Panc1 (cell line): Measurements from ENCODE around the gene SNRPA1. TPM values are rescaled to one million over a fixed set of nuclear protein-coding genes. Genes with fewer than 3 reads are reported as not detected.

ENCODE experiments used
- ATAC-seq: fragments of 200-7000 bp; cut with Tn5 transposase; 2 replicates; pipeline ENCODE4 v1.9.1; 2020; ENCODE audit warnings: mild to moderate bottlenecking, moderate library complexity
- BruUV-seq: library from RNA; stranded (reverse); fragments of 400-500 nt; replicated peaks from 2 replicates; lab custom pipeline; 2021; lab: Mats Ljungman, UMichigan
- CTCF ChIA-PET: fragments of 300-600 bp; sonication (Branson Sonifier 250); formaldehyde crosslinking; loops from one replicate; lab custom pipeline; 2022; ENCODE audit warnings: antibody characterized with exemption; lab: Charles Lee
- POLR2A ChIA-PET: fragments of 300-600 bp; sonication (Branson Sonifier 250); formaldehyde crosslinking; loops from one replicate; lab custom pipeline; 2022; ENCODE audit warnings: antibody characterized with exemption; lab: Charles Lee
- DNase-seq: peaks from one replicate; pipeline ENCODE4 v3.0.0-alpha.2; 2010; ENCODE audit warnings: low read depth, low spot score
- H3K27ac ChIP-seq: 2 replicates; pipeline ENCODE4 v1.5.1; 2011; ENCODE audit warnings: mild to moderate bottlenecking, low read length, inconsistent platforms
- H3K27me3 ChIP-seq: fragments of 200-500 bp; sonication (Bioruptor generic); 2 replicates; pipeline ENCODE4 v1.6.0; 2014; ENCODE audit warnings: low read length, inconsistent platforms; ENCODE audit not compliant: control insufficient read depth, insufficient read depth
- H3K36me3 ChIP-seq: fragments of 200-500 bp; sonication (Bioruptor generic); 2 replicates; pipeline ENCODE4 v1.5.1; 2014; ENCODE audit warnings: inconsistent platforms, mild to moderate bottlenecking, low read length, moderate library complexity; ENCODE audit not compliant: control insufficient read depth, insufficient read depth
- H3K4me1 ChIP-seq: 2 replicates; pipeline ENCODE4 v1.5.1; 2011; ENCODE audit warnings: inconsistent platforms, mild to moderate bottlenecking, low read length, moderate library complexity; ENCODE audit not compliant: control insufficient read depth, insufficient read depth
- H3K4me3 ChIP-seq, 2 experiments: 2 replicates each; pipeline ENCODE4 v1.5.1; 2011 to 2012; ENCODE audit warnings: low read depth in 2 of 2, low read length in 2 of 2, mild to moderate bottlenecking in 2 of 2, inconsistent platforms in 1 of 2, moderate library complexity in 1 of 2
- H3K9me3 ChIP-seq: fragments of 200-500 bp; sonication (Bioruptor generic); 2 replicates; pipeline ENCODE4 v1.5.1; 2014; ENCODE audit warnings: low read depth, mild to moderate bottlenecking, inconsistent platforms, low read length, moderate library complexity; ENCODE audit not compliant: control insufficient read depth, insufficient read depth
- CTCF ChIP-seq: fragments of 450-650 bp; IDR thresholded peaks from 2 replicates; pipeline ENCODE4 v1.5.1; 2017; ENCODE audit warnings: mild to moderate bottlenecking
- POLR2AphosphoS5 ChIP-seq: IDR thresholded peaks from 2 replicates; pipeline ENCODE4 v1.6.1; 2012; ENCODE audit warnings: mild to moderate bottlenecking, low read depth, low read length, moderate library complexity
- REST ChIP-seq, 2 experiments: IDR thresholded peaks; 2 replicates each; pipeline ENCODE4 v1.6.1; 2011 to 2012; ENCODE audit warnings: low read depth in 2 of 2, control low read depth in 1 of 2, low read length in 1 of 2, mild to moderate bottlenecking in 1 of 2, moderate library complexity in 1 of 2; ENCODE audit not compliant: insufficient read depth in 1 of 2
- SIN3A ChIP-seq: IDR thresholded peaks from 2 replicates; pipeline ENCODE4 v1.6.1; 2012; ENCODE audit warnings: low read depth, mild to moderate bottlenecking, low read length, moderate library complexity, borderline replicate concordance; ENCODE audit not compliant: insufficient read depth
- TCF7L2 ChIP-seq: IDR thresholded peaks from 2 replicates; pipeline ENCODE4 v1.6.1; 2011; ENCODE audit warnings: mild to moderate bottlenecking, low read depth, low read length, inconsistent platforms
- in situ Hi-C: cut with HindIII; loops from 2 replicates; pipeline ENCODE4 v1.10.0; 2016; ENCODE audit warnings: low sequenced_read_pairs, low pct_unique_long_range_greater_than_20kb
- intact Hi-C: fragments of 100-400 bp; cut with micrococcal nuclease; formaldehyde crosslinking; loops from one replicate; pipeline ENCODE4 v1.10.0; 2022; ENCODE audit not compliant: unreplicated experiment
- total RNA-seq: library from RNA; stranded (reverse); gene quantifications from one replicate; pipeline ENCODE4 v1.2.1, GENCODE V29; 2021; ENCODE audit not compliant: unreplicated experiment

The SNRPA1 gene
- total RNA-seq, 1 experiment from 2014 or later, result 98.0 TPM

GRCh38 chr15:101250341-101250831 lies 44.7 kb downstream of the SNRPA1 start:
- H3K9me3 ChIP-seq, result no peaks in the 10 kb centered on the region
- H3K4me3 ChIP-seq, result peak overlapping the region; percentile 87 to 93
- peaks cover 55% of the 10 kb centered on the region for H3K4me1 ChIP-seq
- DNase-seq, result no peak
- H3K36me3 ChIP-seq, result peaks cover 4% of the 10 kb centered on the region; the same call in 1 of the 2 replicates
- no TSS peak for BruUV-seq
- ATAC-seq, result no peak
- intact Hi-C loops (loop anchor here (10.0 kb wide), 1 partner anchor 336 kb away; the partner anchor contains the start of gene LRRK1), in situ Hi-C loops (no loop called here)
- peak overlapping the region; percentile 91 for H3K27ac ChIP-seq
- TF ChIP-seq REST (IDR thresholded peaks at IDR 0.05; ENCODE audit: insufficient read depth in 1 of 2, low read depth in 2 of 2, low read length in 1 of 2) (no peak), CTCF (no peak), SIN3A (no peak), TCF7L2 (no peak), POLR2AphosphoS5 (no peak)
- ChIA-PET POLR2A (interaction anchor here (0.6 kb wide), 1 partner anchor 218 kb away, joined by 3 read pairs; no protein-coding TSS in a partner anchor), CTCF (no interaction called here)
- no peaks in the 10 kb centered on the region for H3K27me3 ChIP-seq

- ATAC-seq (no peak), DNase-seq (no peak)
- no peak for TF ChIP-seq CTCF
- TF ChIP-seq REST (IDR thresholded peaks at IDR 0.05; ENCODE audit: insufficient read depth in 1 of 2, low read depth in 2 of 2, low read length in 1 of 2), result no peak
- in situ Hi-C loops (no loop called here), intact Hi-C loops (no loop called here)
- Histone ChIP-seq H3K9me3 (no peaks in the 10 kb centered on the region), H3K36me3 (peaks cover 4% of the 10 kb centered on the region; the same call in 1 of the 2 replicates), H3K4me1 (peaks cover 70% of the 10 kb centered on the region), H3K27ac (peak overlapping the region; percentile 39; the same call in 1 of the 2 replicates), H3K27me3 (no peaks in the 10 kb centered on the region), H3K4me3 (no peak overlapping the region)
- TSS peak; percentile 32 for BruUV-seq
- ChIA-PET POLR2A (interaction anchor here (0.6 to 0.7 kb wide), 4 partner anchors 36 to 644 kb away, joined by 3 to 6 read pairs (median 3); no protein-coding TSS in a partner anchor), CTCF (no interaction called here)
Observed at GRCh38 chr15:101248274-101248673, 46.8 kb downstream of the SNRPA1 start.
